GM12892 (cell line): ENCODE results near the gene SMDT1. TPM values are rescaled to one million over a fixed set of nuclear protein-coding genes. Genes with fewer than 3 reads are reported as not detected.

Experiments
- DNase-seq: peaks from one replicate; pipeline ENCODE4 v3.0.0; 2011; ENCODE audit not compliant: insufficient read length
- FAIRE-seq: peaks from 2 replicates; lab custom pipeline; 2011; peaks lifted over from hg19 to GRCh38; lab: Jason Lieb, UNC
- POLR2A ChIP-seq: IDR thresholded peaks from 2 replicates; pipeline ENCODE4 v1.6.1; 2011; ENCODE audit warnings: low read depth, low read length, control low read depth
- POLR2AphosphoS5 ChIP-seq: IDR thresholded peaks from 2 replicates; pipeline ENCODE4 v1.6.1; 2011; ENCODE audit warnings: low read depth, low read length, control low read depth
- TAF1 ChIP-seq: IDR thresholded peaks from 2 replicates; pipeline ENCODE4 v1.6.1; 2011; ENCODE audit warnings: low read depth, mild to moderate bottlenecking, control low read depth, low read length, borderline replicate concordance
- polyA plus RNA-seq: library from polyadenylated mRNA; unstranded; fragments of >200 nt; gene quantifications from one replicate; pipeline ENCODE4 v1.2.1, GENCODE V29; 2012; ENCODE audit warnings: missing spikeins, inconsistent platforms; ENCODE audit not compliant: missing spikeins

SMDT1 gene, protein sequence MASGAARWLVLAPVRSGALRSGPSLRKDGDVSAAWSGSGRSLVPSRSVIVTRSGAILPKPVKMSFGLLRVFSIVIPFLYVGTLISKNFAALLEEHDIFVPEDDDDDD
- 91.4 TPM for polyA plus RNA-seq

DNA sequence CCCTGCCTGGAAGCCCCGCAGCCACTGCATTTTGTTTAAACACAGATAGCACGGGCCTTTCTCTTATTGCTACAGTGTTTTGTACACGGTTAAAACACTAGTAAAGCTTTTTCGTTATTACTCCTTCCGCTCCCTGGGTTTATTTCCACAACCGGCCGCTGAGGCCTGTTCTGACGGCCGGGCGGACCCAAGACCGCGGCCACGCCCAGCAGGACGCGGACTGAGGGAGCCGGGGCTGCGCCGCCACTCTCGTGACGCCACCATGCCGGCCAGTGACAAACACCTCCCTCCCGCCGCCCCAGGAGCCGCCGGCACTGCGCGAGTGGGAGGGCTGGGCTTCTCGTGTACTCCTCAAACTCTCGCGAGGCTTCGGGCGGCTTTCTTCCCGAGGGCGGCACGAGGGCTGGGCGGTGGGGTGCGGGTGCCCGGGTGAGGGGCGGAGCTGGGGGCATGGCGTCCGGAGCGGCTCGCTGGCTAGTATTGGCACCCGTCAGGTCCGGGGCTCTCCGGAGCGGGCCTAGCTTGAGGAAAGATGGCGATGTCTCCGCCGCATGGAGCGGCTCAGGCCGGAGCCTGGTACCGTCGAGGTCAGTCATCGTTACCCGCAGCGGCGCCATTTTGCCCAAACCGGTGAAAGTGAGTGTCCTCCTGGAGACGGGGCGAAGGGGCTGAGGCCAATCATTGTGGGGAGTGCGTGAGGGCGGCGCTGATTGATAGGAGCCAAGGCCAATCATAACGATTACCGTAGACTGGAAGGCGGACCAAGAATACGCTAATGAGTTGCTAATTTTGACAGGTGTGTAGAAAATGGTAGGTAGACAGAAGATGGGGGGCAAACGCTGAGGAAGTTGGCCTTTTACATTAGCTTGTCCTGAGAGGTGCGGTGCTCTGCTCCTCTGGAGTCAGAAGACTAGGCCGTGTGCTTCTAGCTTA lies at the start of gene SMDT1:
TSS of gene SMDT1 (plus strand) at position 382 of the 933 bp plus-strand sequence. CDS start at position 451, 69 bp downstream.
- TF ChIP-seq TAF1 (peak; percentile 98), POLR2A (peak; percentile 89), POLR2AphosphoS5 (peak; percentile 85)
- FAIRE-seq, result peak; percentile 99
- peak; percentile 98 for DNase-seq

DNA sequence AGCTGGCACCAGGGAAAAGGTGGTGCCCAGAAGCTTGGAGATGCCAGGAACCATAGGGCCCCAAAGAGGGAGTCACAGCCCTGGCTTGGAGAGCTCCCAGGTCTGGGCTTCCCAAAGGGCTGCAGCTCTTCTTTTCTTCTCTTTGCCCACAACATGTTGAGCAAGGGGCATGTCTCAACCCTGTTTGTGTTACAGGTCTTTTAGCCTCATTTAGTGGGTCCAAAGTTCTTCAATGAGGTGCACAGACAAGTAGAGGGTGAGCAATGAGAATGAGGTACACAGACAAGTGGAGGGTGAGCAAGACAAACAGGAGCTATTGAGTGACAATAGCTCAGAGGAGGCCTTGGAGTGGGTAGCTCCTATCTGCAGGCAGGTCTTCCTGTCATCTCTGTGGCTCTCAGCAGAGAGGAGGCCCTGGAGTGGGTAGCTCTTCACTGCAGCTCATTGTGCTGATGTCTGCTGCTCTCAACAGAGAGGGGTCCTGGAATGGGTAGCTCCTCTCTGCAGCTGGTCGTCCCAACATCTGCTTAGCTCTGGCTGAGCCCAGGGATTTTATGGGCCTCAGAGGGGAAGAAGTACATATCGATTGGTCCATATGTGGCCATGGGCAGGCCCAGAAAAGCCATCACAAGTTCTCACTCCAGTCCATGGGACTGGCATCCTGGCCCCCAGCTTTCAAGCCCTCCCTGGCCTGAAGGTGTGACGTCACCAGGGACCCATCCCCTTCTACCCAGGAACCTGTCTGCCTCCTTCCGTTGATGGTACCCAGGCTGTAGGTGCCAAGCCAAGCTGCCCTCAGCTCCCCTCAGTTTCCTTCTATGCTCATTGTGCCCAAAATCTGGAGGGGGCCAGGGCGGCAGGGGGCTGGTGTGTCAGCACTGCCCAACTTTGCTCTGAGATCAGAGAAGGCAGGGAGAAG lies 46.0 kb upstream of the SMDT1 start:
- TF ChIP-seq POLR2AphosphoS5, result no peak
- no peak for TF ChIP-seq TAF1
- peak; percentile 44 for FAIRE-seq
- no peak for DNase-seq

DNA sequence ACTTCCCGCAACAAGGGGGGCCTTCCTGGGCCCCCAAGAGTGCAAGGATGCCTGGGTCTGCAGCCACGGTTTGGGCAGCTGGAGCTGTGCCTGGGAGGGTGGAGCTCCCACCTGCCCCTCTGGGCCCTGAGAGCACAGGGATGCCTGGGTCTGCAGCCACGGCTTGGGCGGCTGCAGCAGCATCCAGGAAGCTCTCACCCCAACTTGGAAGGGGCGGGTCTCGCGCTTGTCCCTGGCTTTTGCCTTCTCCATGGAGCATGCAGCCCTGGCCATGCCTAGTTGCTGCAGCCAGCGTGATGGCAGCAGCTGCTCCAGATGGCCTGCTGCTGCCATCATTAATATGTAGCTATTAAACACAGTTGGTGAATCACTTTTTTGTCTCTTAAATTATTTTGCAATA lies 44.2 kb upstream of the SMDT1 start:
- FAIRE-seq, result no peak
- DNase-seq, result no peak
- TF ChIP-seq TAF1 (no peak), POLR2A (no peak), POLR2AphosphoS5 (no peak)

DNA sequence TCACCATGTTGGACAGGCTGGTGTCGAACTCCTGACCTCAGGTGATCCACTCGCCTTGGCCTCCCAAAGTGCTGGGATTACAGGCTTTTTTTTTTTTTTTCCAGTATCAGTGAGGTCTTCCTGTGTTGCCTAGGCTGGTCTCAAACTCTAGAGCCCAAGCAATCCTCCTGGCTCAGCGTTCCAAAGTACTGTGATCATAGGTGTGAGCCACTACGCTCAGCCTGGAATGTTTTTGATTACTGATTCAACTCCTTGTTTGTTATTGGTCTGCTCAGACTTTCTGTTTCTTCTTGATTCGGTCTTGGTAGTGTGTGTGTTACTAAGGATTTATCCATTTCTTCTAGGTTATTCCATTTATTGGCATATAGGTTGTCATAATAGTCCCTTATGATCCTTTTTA lies 40.2 kb upstream of the SMDT1 start:
- TF ChIP-seq POLR2A, result no peak
- no peak for TF ChIP-seq POLR2AphosphoS5
- no peak for TF ChIP-seq TAF1

DNA sequence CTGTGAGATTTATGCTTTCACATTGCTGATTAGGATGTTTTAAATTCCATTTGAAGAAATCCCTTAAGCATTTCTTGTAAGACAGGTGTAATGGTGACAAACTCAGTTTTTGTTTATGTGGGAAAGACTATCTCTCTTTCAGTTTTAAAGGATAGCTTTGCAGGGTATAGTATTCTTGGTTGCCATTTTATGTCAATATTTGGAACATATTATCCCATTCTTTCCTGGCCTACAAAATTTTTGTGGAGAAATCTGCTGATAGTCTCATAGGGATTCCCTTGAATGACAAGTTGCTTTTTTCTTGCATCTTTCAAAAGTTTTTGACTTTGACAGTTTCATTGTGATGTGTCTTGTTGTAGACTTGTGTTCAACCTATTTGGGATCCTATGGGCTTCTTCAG lies 37.7 kb upstream of the SMDT1 start:
- DNase-seq (no peak), FAIRE-seq (no peak)
- TF ChIP-seq POLR2A (no peak), POLR2AphosphoS5 (no peak), TAF1 (no peak)

More for the DNA sequence above, 40.2 kb upstream of the SMDT1 start:
- FAIRE-seq (no peak), DNase-seq (no peak)

DNA sequence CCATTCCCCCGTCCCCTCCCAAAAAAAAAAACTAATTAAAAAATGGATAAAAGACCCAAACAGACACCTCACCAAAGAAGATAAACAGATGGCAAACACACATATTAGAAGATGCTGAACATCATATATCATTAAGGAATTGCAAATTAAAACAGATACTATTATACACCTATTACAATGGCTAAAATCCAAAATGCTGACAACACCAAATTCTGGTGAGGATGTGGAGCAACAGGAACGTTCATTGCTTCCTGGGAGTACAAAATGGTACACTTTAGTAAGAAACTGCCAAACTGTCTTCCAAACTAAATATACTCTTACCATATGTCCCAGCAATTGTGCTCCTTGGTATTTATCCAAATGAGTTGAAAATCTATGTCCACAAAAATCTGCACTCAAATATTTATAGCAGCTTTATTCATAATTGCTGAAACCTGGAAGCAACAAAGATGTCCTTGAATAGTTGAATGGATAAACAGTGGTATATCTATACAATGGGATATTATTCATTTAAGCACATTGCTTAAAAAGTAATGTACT lies 28.8 kb upstream of the SMDT1 start:
- DNase-seq (no peak), FAIRE-seq (no peak)
- TF ChIP-seq TAF1, result no peak
- TF ChIP-seq POLR2AphosphoS5, result no peak
- no peak for TF ChIP-seq POLR2A

DNA sequence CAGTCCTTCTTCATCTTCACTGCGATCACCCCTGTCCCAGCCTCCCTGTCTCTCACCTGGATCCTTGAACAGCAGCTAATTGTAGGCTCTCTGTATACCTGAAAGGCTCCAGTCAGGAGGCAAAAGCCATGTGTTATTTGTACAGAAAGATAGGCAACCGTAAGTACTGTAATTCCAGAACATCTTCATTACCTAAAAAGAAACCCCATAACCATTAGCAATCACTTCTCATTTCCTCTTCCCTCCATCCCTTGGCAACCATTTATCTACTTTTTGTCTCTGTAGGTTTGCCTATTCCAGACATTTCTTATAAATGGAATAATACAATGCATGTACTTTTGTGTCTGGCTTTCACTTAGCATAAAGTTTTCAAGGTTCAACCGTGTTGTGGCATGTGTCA lies 26.7 kb upstream of the SMDT1 start:
- DNase-seq (no peak), FAIRE-seq (no peak)
- no peak for TF ChIP-seq TAF1
- TF ChIP-seq POLR2A, result no peak
- TF ChIP-seq POLR2AphosphoS5, result no peak

DNA sequence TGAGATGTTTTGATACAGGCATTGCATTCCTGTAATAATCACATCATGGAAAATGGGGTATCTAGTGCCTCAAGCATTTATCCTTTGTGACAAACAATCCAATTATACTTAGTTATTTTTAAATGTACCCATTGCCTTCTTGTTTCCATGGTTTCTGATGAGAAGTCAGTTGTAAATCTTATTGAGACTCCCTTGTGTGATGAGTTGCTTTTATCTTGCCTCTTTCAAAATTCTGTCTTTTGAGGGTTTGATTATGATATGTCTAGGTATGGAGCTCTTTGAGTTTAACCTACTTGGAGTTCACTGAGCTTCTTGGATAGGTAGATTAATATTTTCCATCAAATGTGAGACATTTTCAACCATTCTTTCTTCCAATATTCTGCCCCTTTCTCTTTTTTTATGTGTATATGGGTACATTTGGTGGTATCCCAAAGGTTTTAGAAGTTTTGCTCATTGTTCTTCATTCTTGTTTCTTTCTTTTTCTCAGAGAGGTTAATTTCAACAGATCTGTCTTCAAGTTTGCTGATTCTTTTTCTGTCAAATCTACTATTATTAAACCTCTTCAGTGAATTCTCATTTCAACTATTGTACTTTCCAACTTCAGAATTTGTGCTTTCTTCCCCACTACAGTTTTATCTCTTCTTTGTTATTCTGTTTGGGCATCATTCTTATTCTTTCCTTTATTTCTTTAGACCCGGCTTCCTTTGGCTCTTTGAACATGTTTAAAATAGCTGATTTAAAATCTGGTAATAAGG lies 22.6 kb upstream of the SMDT1 start:
- FAIRE-seq, result no peak
- DNase-seq, result no peak
- TF ChIP-seq POLR2AphosphoS5, result no peak
- no peak for TF ChIP-seq TAF1
- no peak for TF ChIP-seq POLR2A

DNA sequence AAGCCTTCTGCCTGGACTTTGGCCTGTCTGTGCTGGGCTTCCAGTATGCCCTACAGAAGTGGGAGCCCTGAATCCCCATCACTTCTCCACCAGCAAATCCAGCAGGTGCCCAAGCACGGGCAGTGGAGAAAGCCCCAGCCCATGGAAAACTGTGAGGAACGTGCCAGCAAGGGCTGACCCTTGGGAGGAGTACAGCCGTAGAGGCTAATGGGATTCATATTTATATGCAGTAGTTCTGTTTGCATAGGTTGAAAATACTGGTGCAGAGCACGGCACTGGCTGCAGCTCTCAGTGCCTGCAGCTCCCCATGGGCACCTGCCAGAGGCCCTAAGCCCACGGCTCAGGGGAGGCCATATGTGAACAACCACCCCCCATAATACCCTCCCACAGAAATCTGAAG lies 19.0 kb upstream of the SMDT1 start:
- DNase-seq (no peak), FAIRE-seq (no peak)
- TF ChIP-seq POLR2AphosphoS5, result no peak
- no peak for TF ChIP-seq TAF1
- TF ChIP-seq POLR2A, result no peak

DNA sequence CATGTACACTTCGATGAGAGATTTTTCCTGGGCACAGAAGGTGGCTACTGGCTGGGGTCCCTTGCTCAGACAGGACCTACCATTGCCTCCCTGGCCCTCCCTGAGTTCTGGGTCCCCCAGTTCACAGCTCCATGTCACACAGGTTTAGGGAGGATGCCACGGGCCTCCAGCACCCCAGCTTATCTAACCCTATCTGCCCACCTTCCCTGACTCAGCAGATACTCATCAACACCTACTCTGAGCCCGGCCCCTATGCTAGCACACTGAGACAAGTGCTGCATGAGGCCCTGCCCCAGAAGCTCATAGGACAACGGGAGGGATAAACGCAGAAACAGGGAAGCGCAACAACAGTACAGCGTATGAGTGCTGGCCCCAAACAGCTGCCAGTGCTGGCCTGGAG lies 18.5 kb upstream of the SMDT1 start:
- FAIRE-seq (no peak), DNase-seq (no peak)
- no peak for TF ChIP-seq POLR2AphosphoS5
- TF ChIP-seq POLR2A, result no peak
- no peak for TF ChIP-seq TAF1

DNA sequence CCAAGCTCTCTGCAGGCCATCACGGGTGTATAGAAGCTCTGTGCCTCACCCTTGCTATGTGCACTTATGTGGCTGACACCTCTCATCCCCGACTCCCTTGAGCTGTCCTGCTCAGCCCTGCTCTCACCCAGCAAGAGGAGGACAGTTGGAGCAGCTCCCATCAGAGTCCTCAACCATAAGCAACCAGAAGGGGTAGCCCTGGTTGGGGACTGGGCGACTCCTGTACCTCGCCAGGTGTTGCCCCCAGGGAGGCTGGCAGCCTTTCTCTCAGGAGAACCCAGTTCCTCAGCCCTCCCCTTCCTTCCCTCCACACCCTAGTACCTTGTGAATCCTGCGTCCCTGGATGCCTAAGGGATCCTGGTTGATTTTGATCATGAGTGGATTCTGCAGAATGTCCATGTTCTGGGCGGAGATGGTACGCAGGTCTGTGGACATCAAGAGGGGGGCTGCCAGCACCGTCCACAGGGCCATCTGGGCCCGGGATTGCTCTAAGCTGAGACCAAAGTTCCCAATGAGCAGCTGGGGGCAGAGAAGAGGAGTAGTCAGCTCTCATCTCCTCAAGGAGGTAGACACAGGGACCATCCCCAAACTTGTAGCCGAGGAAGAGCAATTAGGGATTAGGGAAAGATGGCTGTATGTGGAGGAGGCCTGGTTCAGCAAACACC lies 16.9 kb upstream of the SMDT1 start:
- FAIRE-seq (no peak), DNase-seq (no peak)
- no peak for TF ChIP-seq POLR2AphosphoS5
- TF ChIP-seq TAF1, result no peak
- TF ChIP-seq POLR2A, result no peak
